LoVo (cell line): ENCODE data around the gene TAF15.
A peak's percentile ranks its signal among the peaks of the same experiment; 100 is the strongest.

Source experiments
- DNase-seq: peaks from one replicate; pipeline ENCODE4 v3.0.0-alpha.2; 2016; ENCODE audit warnings: low spot score

The TAF15 gene

GRCh38 chr17:35788477-35789368 lies 20.6 kb upstream of the TAF15 start:
- DNase-seq: peak; percentile 71

- DNase-seq: no peak
Observed at GRCh38 chr17:35790841-35791240, 18.4 kb upstream of the TAF15 start.

- DNase-seq: no peak
Observed at GRCh38 chr17:35791681-35792350, 17.5 kb upstream of the TAF15 start.

- no peak for DNase-seq
Observed at GRCh38 chr17:35793257-35793656, 16.0 kb upstream of the TAF15 start.

GRCh38 chr17:35795007-35795870 lies 14.0 kb upstream of the TAF15 start, which contains the start of gene MMP28:
Gene MMP28, minus strand, starts transcription at chr17:35795641. Its CDS starts 264 bp downstream, at chr17:35795377.
- peak; percentile 56 for DNase-seq

- DNase-seq: no peak
Observed at GRCh38 chr17:35795871-35796265, 13.4 kb upstream of the TAF15 start.

GRCh38 chr17:35796942-35797341 lies 12.3 kb upstream of the TAF15 start:
- no peak for DNase-seq

GRCh38 chr17:35797370-35797769 lies 11.9 kb upstream of the TAF15 start:
- no peak for DNase-seq

GRCh38 chr17:35797918-35798317 lies 11.4 kb upstream of the TAF15 start:
- DNase-seq: no peak

GRCh38 chr17:35799942-35800341 lies 9.3 kb upstream of the TAF15 start:
- DNase-seq: peak; percentile 60

GRCh38 chr17:35801583-35802224 lies 7.6 kb upstream of the TAF15 start:
- no peak for DNase-seq

GRCh38 chr17:35804658-35805192 lies 4.6 kb upstream of the TAF15 start:
- peak; percentile 79 for DNase-seq

- no peak for DNase-seq
Observed at GRCh38 chr17:35807371-35808144, 1.7 kb upstream of the TAF15 start.

GRCh38 chr17:35808240-35808961 lies 883 bp upstream of the TAF15 start:
- no peak for DNase-seq

GRCh38 chr17:35809855-35810461 lies 674 bp downstream of the TAF15 start:
- DNase-seq: no peak

GRCh38 chr17:35811759-35812158 lies 2.5 kb downstream of the TAF15 start:
- no peak for DNase-seq

GRCh38 chr17:35812456-35812855 lies 3.2 kb downstream of the TAF15 start:
- DNase-seq: no peak

- no peak for DNase-seq
Observed at GRCh38 chr17:35816723-35817122, 7.4 kb downstream of the TAF15 start.

GRCh38 chr17:35817196-35817595 lies 7.9 kb downstream of the TAF15 start:
- no peak for DNase-seq

GRCh38 chr17:35819455-35819854 lies 10.2 kb downstream of the TAF15 start:
- DNase-seq: no peak
